ENCODE data around the gene PCED1B. TPM values are rescaled to one million over a fixed set of nuclear protein-coding genes. Genes with fewer than 3 reads are reported as not detected.

The PCED1B gene
- total and polyA plus RNA-seq, 2 donors (not counting 1 experiment from before 2014, with no cell fraction given): 26.2 to 45.8 TPM

- Histone ChIP-seq H3K4me2 (replicated peaks; ENCODE audit: low read depth, low read length, poor library complexity, severe bottlenecking) (no peak overlapping the region), H3K36me3 (replicated peaks in 1 of 2; ENCODE audit: control extremely low read depth in 1 of 2, control insufficient read depth in 1 of 2, extremely low read depth in 1 of 2, insufficient read depth in 2 of 2, low read length in 1 of 2) (no peaks in the 10 kb centered on the region), H4K20me1 (ENCODE audit: control insufficient read depth, insufficient read depth, low read length, poor library complexity, severe bottlenecking) (no peaks in the 10 kb centered on the region), H3K4me1 (ENCODE audit: control insufficient read depth in 2 of 2, insufficient read depth in 2 of 2, low read length in 2 of 2) (peaks cover 4 to 8% of the 10 kb centered on the region in 2 donors), H3K9me3 (ENCODE audit: control extremely low read depth in 1 of 3, control insufficient read depth in 2 of 3, insufficient read depth in 1 of 3, low read length in 2 of 3) (no peaks in the 10 kb centered on the region), H3K27ac (ENCODE audit: low read length in 2 of 2) (no peak overlapping the region), H3K27me3 (replicated peaks in 1 of 4; ENCODE audit: control extremely low read depth in 1 of 4, control insufficient read depth in 3 of 4, insufficient read depth in 4 of 4, low read length in 3 of 4) (no peaks in the 10 kb centered on the region), H2AFZ (ENCODE audit: insufficient read depth, low read depth, low read length, poor library complexity, severe bottlenecking) (no peak overlapping the region), H3K4me3 (ENCODE audit: control extremely low read depth in 1 of 5, extremely low read depth in 1 of 5, insufficient read depth in 1 of 5, low read depth in 2 of 5, low read length in 4 of 5) (no peak overlapping the region), H3K9ac (ENCODE audit: low read length) (no peak overlapping the region), H3K79me2 (ENCODE audit: control insufficient read depth, insufficient read depth, low read length) (no peaks in the 10 kb centered on the region)
- no peak for DNase-seq
- H3K4me3 Mint-ChIP-seq: no peak overlapping the region
- WGBS (ENCODE audit: insufficient coverage): 89% methylated on average over 1 of the region's 3 CpGs
- intact Hi-C loops (cut with micrococcal nuclease): no loop called here
- no peaks in the 10 kb centered on the region for H3K27me3 Mint-ChIP-seq
- no peak overlapping the region for H3K27ac Mint-ChIP-seq
- H3K9me3 Mint-ChIP-seq (ENCODE audit: insufficient read depth): no peaks in the 10 kb centered on the region
- peaks cover 19% of the 10 kb centered on the region for H3K4me1 Mint-ChIP-seq
- POLR2A ChIA-PET: no interaction called here
- CTCF ChIA-PET: interaction anchor here (0.7 to 2.9 kb wide), 4 partner anchors 9 to 887 kb away, joined by 3 to 14 read pairs (median 6); no protein-coding TSS in a partner anchor
- no peak for ATAC-seq (ENCODE audit: low read depth)
- no peak for TF ChIP-seq CTCF (IDR thresholded peaks at IDR 0.05)
- TF ChIP-seq EZH2 (IDR thresholded peaks at IDR 0.05; ENCODE audit: borderline replicate concordance, insufficient read depth, low read depth, low read length, poor library complexity, severe bottlenecking): no peak
These were observed 5.5 kb upstream of the PCED1B start for GRCh38 chr12:47073951-47074350.

GRCh38 chr12:47074757-47075156, 4.7 kb upstream of the PCED1B start:
- DNase-seq: no peak
- POLR2A ChIA-PET: no interaction called here
- H3K9me3 ChIP-seq (ENCODE audit: control extremely low read depth in 1 of 3, control insufficient read depth in 2 of 3, insufficient read depth in 1 of 3, low read length in 2 of 3): no peaks in the 10 kb centered on the region
- peaks cover 7 to 10% of the 10 kb centered on the region in 2 donors for H3K4me1 ChIP-seq (ENCODE audit: control insufficient read depth in 2 of 2, insufficient read depth in 2 of 2, low read length in 2 of 2)
- no peak for ATAC-seq (ENCODE audit: low read depth)
- no peak for TF ChIP-seq EZH2 (IDR thresholded peaks at IDR 0.05; ENCODE audit: borderline replicate concordance, insufficient read depth, low read depth, low read length, poor library complexity, severe bottlenecking)
- TF ChIP-seq CTCF (IDR thresholded peaks at IDR 0.05): no peak
- no peak overlapping the region for H3K4me3 ChIP-seq (ENCODE audit: control extremely low read depth in 1 of 5, extremely low read depth in 1 of 5, insufficient read depth in 1 of 5, low read depth in 2 of 5, low read length in 4 of 5)
- no peaks in the 10 kb centered on the region for H4K20me1 ChIP-seq (ENCODE audit: control insufficient read depth, insufficient read depth, low read length, poor library complexity, severe bottlenecking)
- 100% methylated on average over 2 of the region's 2 CpGs for WGBS (ENCODE audit: insufficient coverage)
- no peak overlapping the region for H3K4me2 ChIP-seq (replicated peaks; ENCODE audit: low read depth, low read length, poor library complexity, severe bottlenecking)
- CTCF ChIA-PET: interaction anchor here (2.2 to 2.9 kb wide), 2 partner anchors 8 to 42 kb away, joined by 8 to 14 read pairs; no protein-coding TSS in a partner anchor
- no peak overlapping the region for H3K27ac ChIP-seq (ENCODE audit: low read length in 2 of 2)
- H3K36me3 ChIP-seq (replicated peaks in 1 of 2; ENCODE audit: control extremely low read depth in 1 of 2, control insufficient read depth in 1 of 2, extremely low read depth in 1 of 2, insufficient read depth in 2 of 2, low read length in 1 of 2): no peaks in the 10 kb centered on the region
- Mint-ChIP-seq H3K27ac (no peak overlapping the region), H3K4me1 (peaks cover 24% of the 10 kb centered on the region), H3K4me3 (no peak overlapping the region), H3K9me3 (ENCODE audit: insufficient read depth) (no peaks in the 10 kb centered on the region), H3K27me3 (no peaks in the 10 kb centered on the region)
- H3K27me3 ChIP-seq (replicated peaks in 1 of 4; ENCODE audit: control extremely low read depth in 1 of 4, control insufficient read depth in 3 of 4, insufficient read depth in 4 of 4, low read length in 3 of 4): no peaks in the 10 kb centered on the region
- intact Hi-C loops (cut with micrococcal nuclease): no loop called here
- no peaks in the 10 kb centered on the region for H3K79me2 ChIP-seq (ENCODE audit: control insufficient read depth, insufficient read depth, low read length)
- H3K9ac ChIP-seq (ENCODE audit: low read length): no peak overlapping the region
- H2AFZ ChIP-seq (ENCODE audit: insufficient read depth, low read depth, low read length, poor library complexity, severe bottlenecking): no peak overlapping the region
